ENCODE data around the gene CNIH3.

DNA sequence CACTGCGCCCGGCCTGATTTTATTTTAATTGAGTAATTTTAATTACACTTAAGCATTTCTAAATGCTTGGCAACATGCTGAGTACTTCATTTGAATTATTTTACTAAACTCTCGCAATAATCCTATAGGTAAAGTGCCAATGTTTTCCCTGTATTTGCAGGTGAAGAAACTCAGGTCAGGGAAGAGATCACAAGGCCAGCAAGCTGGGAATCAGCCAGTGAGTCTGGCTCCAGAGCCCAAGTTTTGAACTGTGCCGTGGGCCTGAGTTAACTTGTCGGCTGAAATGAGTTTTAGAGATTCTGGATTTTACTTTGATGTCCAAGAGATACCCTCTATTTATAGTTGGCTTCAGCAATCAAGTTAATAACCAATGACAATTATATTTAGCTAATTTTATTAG is 141.4 kb downstream of the CNIH3 start:
- TF ChIP-seq POLR2AphosphoS5 (IDR thresholded peaks at IDR 0.05): no peak
- TF ChIP-seq, protein P1, sequence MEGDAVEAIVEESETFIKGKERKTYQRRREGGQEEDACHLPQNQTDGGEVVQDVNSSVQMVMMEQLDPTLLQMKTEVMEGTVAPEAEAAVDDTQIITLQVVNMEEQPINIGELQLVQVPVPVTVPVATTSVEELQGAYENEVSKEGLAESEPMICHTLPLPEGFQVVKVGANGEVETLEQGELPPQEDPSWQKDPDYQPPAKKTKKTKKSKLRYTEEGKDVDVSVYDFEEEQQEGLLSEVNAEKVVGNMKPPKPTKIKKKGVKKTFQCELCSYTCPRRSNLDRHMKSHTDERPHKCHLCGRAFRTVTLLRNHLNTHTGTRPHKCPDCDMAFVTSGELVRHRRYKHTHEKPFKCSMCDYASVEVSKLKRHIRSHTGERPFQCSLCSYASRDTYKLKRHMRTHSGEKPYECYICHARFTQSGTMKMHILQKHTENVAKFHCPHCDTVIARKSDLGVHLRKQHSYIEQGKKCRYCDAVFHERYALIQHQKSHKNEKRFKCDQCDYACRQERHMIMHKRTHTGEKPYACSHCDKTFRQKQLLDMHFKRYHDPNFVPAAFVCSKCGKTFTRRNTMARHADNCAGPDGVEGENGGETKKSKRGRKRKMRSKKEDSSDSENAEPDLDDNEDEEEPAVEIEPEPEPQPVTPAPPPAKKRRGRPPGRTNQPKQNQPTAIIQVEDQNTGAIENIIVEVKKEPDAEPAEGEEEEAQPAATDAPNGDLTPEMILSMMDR (IDR thresholded peaks at IDR 0.05): no peak

Measured in breast epithelium (tissue), 3 donors.